Measurements from ENCODE around the gene JAZF1. TPM values are rescaled to one million over a fixed set of nuclear protein-coding genes. Genes with fewer than 3 reads are reported as not detected.

Gene JAZF1
- total and polyA plus RNA-seq, 2 of the 4 experiments (the other 2 are of a cell fraction), result 8.4 to 10.5 TPM

DNA sequence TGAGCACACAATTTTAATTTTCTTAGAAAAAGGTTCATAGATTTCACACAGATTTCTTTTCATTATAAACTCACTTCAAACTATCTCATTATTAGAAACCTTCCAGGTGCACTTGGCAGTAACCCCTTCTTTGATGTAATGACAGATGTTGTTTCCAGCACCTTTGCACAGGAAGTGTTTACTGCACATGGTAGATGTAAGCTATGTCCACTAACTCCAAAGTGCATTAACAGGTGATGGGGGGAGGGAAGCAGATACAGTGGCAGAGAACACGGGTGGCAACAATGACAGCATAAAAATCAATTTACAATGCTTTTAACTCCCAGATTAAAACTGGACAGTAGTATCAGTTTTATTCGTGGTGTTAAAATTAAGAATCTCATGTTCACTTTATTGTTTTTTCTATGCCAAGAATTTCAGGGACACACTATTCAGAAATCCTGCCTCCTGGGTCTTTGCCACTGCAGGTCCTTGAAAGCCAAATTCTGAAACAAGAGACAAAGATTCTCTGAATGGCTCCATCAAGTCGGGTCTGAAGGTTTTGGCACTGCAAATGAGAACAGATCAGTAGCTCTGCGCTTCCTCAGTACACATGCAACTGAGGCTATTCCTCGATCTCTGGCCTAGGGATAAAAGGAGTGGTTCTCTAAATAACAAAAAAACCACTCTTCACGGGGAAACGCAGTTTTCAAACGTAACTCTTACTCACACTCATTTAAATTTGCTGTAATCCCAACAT, 187.7 kb downstream of the JAZF1 start:
- no peak overlapping the region for H3K4me2 ChIP-seq (ENCODE audit: low read depth, low read length)
- H2BK120ac ChIP-seq (ENCODE audit: low read depth, low read length), result no peak overlapping the region
- H3K9me3 ChIP-seq (ENCODE audit: control insufficient read depth, insufficient read depth, low read length), result no peaks in the 10 kb centered on the region
- WGBS, 2 experiments (ENCODE audit: extremely low coverage in 2 of 2, insufficient read length in 1 of 2), result no CpG with 5 or more reads among the region's 8 CpGs
- no peak overlapping the region for H3K14ac ChIP-seq (replicated peaks; ENCODE audit: low read depth, low read length)
- no peak overlapping the region for H2AK9ac ChIP-seq (replicated peaks; ENCODE audit: low read depth, low read length, poor library complexity)
- intact Hi-C loops (cut with micrococcal nuclease) (no loop called here), in situ Hi-C loops (cut with MboI; ENCODE audit: low sequenced_read_pairs) (no loop called here), dilution Hi-C loops (cut with HindIII; ENCODE audit: low sequenced_read_pairs, unreplicated experiment) (no loop called here)
- H2AK5ac ChIP-seq (ENCODE audit: low read depth, low read length), result no peak overlapping the region
- POLR2A ChIA-PET (ENCODE audit: unreplicated experiment), result no interaction called here
- CTCF ChIA-PET, result no interaction called here
- H2AFZ ChIP-seq (replicated peaks; ENCODE audit: low read length, poor library complexity), result no peak overlapping the region
- H4K5ac ChIP-seq (ENCODE audit: low read depth, low read length), result no peak overlapping the region
- no peak overlapping the region for H3K56ac ChIP-seq (ENCODE audit: extremely low read depth, insufficient read depth, low read length)
- peaks cover 6% of the 10 kb centered on the region; the same call in 1 of the 2 replicates for H3K9me1 ChIP-seq (ENCODE audit: insufficient read depth, low read length)
- no peak overlapping the region for H4K8ac ChIP-seq (ENCODE audit: low read depth in 2 of 2, low read length in 2 of 2)
- H4K20me1 ChIP-seq (ENCODE audit: insufficient read depth, low read length), result peaks cover 26% of the 10 kb centered on the region; the same call in 1 of the 2 replicates
- no peak overlapping the region for H3K23ac ChIP-seq (ENCODE audit: low read depth, low read length)
- no peak overlapping the region for H3K9ac ChIP-seq (ENCODE audit: low read depth, low read length)
- H3K4me3 ChIP-seq (ENCODE audit: insufficient read depth, low read depth, low read length), result no peak overlapping the region
- no peak overlapping the region for H2BK20ac ChIP-seq (ENCODE audit: low read depth, low read length)
- H2BK5ac ChIP-seq (ENCODE audit: low read depth, low read length, poor library complexity, severe bottlenecking), result no peak overlapping the region
- DNase-seq, result no peak
- H3K18ac ChIP-seq (ENCODE audit: low read depth, low read length), result no peak overlapping the region
- no peak for TF ChIP-seq MAFK (IDR thresholded peaks at IDR 0.05; ENCODE audit: low read depth, low read length)
- no peak for TF ChIP-seq NFE2L2 (IDR thresholded peaks at IDR 0.05; ENCODE audit: low read depth, low read length)
- no peak overlapping the region for H3K4ac ChIP-seq (ENCODE audit: low read depth, low read length)
- no peaks in the 10 kb centered on the region for H3K36me3 ChIP-seq (ENCODE audit: control insufficient read depth, insufficient read depth, low read length)
- ATAC-seq (ENCODE audit: low read depth), result no peak
- H2BK15ac ChIP-seq (ENCODE audit: low read depth, low read length), result no peak overlapping the region
- no peak overlapping the region for H4K91ac ChIP-seq (ENCODE audit: insufficient read depth, low read depth, low read length)
- H3K4me1 ChIP-seq (ENCODE audit: control insufficient read depth, insufficient read depth, low read length), result peaks cover 2% of the 10 kb centered on the region; the same call in 1 of the 2 replicates
- H3K27me3 ChIP-seq (ENCODE audit: control insufficient read depth, insufficient read depth, low read length), result no peaks in the 10 kb centered on the region
- H3K27ac ChIP-seq (ENCODE audit: insufficient read depth, low read length), result no peak overlapping the region
- peaks cover 8 to 43% of the 10 kb centered on the region in 2 experiments; a peak in 3 of 4 replicates for H3K79me1 ChIP-seq (ENCODE audit: low read depth in 1 of 2, low read length in 2 of 2)
- no TSS peak for BruUV-seq (replicated peaks)

All from IMR-90 (cell line).